Endodermal cell (in vitro differentiated cells): ENCODE data around the gene PLCL2. TPM values are rescaled to one million over a fixed set of nuclear protein-coding genes. Genes with fewer than 3 reads are reported as not detected.

Source experiments
- DNase-seq: peaks from one replicate; pipeline ENCODE4 v3.0.0-alpha.2; 2017
- H3K27ac ChIP-seq: 2 replicates; pipeline ENCODE4 v1.5.1; 2013; ENCODE audit warnings: mild to moderate bottlenecking, low read depth, low read length, moderate library complexity
- H3K27me3 ChIP-seq: 2 replicates; pipeline ENCODE4 v1.6.1; 2013; ENCODE audit warnings: mild to moderate bottlenecking, low read length, moderate library complexity; ENCODE audit not compliant: insufficient read depth, control insufficient read depth, poor library complexity, severe bottlenecking
- H3K36me3 ChIP-seq: 2 replicates; pipeline ENCODE4 v1.7.0; 2013; ENCODE audit warnings: mild to moderate bottlenecking, low read length, moderate library complexity; ENCODE audit not compliant: control insufficient read depth, insufficient read depth
- H3K4me1 ChIP-seq: one replicate; pipeline ENCODE4 v1.7.0; 2013; ENCODE audit warnings: low read length; ENCODE audit not compliant: control insufficient read depth, insufficient read depth
- H3K4me3 ChIP-seq: 2 replicates; pipeline ENCODE4 v1.5.1; 2013; ENCODE audit warnings: mild to moderate bottlenecking, low read length, moderate library complexity
- H3K9ac ChIP-seq: 2 replicates; pipeline ENCODE4 v1.6.1; 2013; ENCODE audit warnings: mild to moderate bottlenecking, low read length, moderate library complexity; ENCODE audit not compliant: poor library complexity, severe bottlenecking; ENCODE audit errors: extremely low read depth
- H3K9me3 ChIP-seq: 2 replicates; pipeline ENCODE4 v1.6.1; 2013; ENCODE audit warnings: mild to moderate bottlenecking, low read length, moderate library complexity; ENCODE audit not compliant: control insufficient read depth
- H3K27ac Mint-ChIP-seq: 2 replicates; pipeline ENCODE4 v1.8.0; 2020; ENCODE audit warnings: mixed read lengths
- H3K27me3 Mint-ChIP-seq: 2 replicates; pipeline ENCODE4 v1.8.0; 2021; ENCODE audit warnings: mild to moderate bottlenecking, mixed read lengths; ENCODE audit not compliant: insufficient read depth
- H3K36me3 Mint-ChIP-seq: 2 replicates; pipeline ENCODE4 v1.8.0; 2020; ENCODE audit warnings: low read depth, mixed read lengths
- H3K4me1 Mint-ChIP-seq: 2 replicates; pipeline ENCODE4 v1.8.0; 2020; ENCODE audit warnings: mixed read lengths
- H3K4me3 Mint-ChIP-seq: 2 replicates; pipeline ENCODE4 v1.8.0; 2020; ENCODE audit warnings: mild to moderate bottlenecking, moderate library complexity, mixed read lengths
- H3K9me3 Mint-ChIP-seq: 2 replicates; pipeline ENCODE4 v1.8.0; 2020; ENCODE audit warnings: mild to moderate bottlenecking, mixed read lengths
- WGBS, 2 experiments: methylation state at CpG; one replicate each; pipeline versions ENCODE4 v1.1.5 to v1.1.7; 2013; ENCODE audit warnings: missing lambda C conversion rate in 2 of 2, mixed read lengths in 1 of 2; ENCODE audit not compliant: insufficient coverage in 1 of 2, insufficient read length in 1 of 2; 5-methylcytosine and 5-hydroxymethylcytosine counted together
- long read RNA-seq, 4 experiments: library from polyadenylated mRNA in 2 of 4; library from RNA in 1 of 4; library from capped mRNA in 1 of 4; stranded (forward) in 3 of 4; unstranded in 1 of 4; transcript quantifications; one replicate each; pipeline ENCODE4 v2.0.0, GENCODE V29; 2020 to 2021; ENCODE audit warnings: inconsistent platforms in 1 of 4
- polyA plus RNA-seq, 2 experiments: library from polyadenylated mRNA; stranded (reverse); fragments of 50-300 nt; gene quantifications; one replicate each; pipeline ENCODE4 v1.2.3, GENCODE V29; 2013
- total RNA-seq, 2 donors: library from RNA; stranded (reverse); fragmentation: NEBNext Ultra II Directional in 1 of 2; extraction: Animal tissue kit (Norgen Biotek cat#: 25700) in 1 of 2; gene quantifications; 2 replicates in 1 of 2; 3 replicates in 1 of 2; pipeline ENCODE4 v1.2.1, GENCODE V29; 2021
- TF ChIP-seq, protein P1 (sequence below): fragments of 200-600 bp; sonication (generic); conservative IDR thresholded peaks from 2 replicates; pipeline ENCODE4 v1.5.0; 2021; ENCODE audit warnings: antibody characterized with exemption, mild to moderate bottlenecking

PLCL2 gene
- 1 to 10 TPM; 4.2 to 6.9 TPM for total RNA-seq
- polyA plus RNA-seq (2013, experiment 1 of 2): 8.0 TPM
- 6.3 TPM for polyA plus RNA-seq (2013, experiment 2 of 2)
- long read RNA-seq, experiment 1: 0 reads
- long read RNA-seq, experiment 2, full-length matches to known transcripts: 2 of 8 reads
- long read RNA-seq, experiment 2, partial matches to known transcripts: 2 of 8 reads
- long read RNA-seq, experiment 2, other reads (novel, unspliced or antisense): 4 of 8 reads
- long read RNA-seq, experiment 3, full-length matches to known transcripts: 2 of 5 reads
- long read RNA-seq, experiment 3, partial matches to known transcripts: 1 of 5 reads
- long read RNA-seq, experiment 3, other reads (novel, unspliced or antisense): 2 of 5 reads
- long read RNA-seq, experiment 4, partial matches to known transcripts: 2 of 3 reads
- long read RNA-seq, experiment 4, other reads (novel, unspliced or antisense): 1 of 3 reads

DNA sequence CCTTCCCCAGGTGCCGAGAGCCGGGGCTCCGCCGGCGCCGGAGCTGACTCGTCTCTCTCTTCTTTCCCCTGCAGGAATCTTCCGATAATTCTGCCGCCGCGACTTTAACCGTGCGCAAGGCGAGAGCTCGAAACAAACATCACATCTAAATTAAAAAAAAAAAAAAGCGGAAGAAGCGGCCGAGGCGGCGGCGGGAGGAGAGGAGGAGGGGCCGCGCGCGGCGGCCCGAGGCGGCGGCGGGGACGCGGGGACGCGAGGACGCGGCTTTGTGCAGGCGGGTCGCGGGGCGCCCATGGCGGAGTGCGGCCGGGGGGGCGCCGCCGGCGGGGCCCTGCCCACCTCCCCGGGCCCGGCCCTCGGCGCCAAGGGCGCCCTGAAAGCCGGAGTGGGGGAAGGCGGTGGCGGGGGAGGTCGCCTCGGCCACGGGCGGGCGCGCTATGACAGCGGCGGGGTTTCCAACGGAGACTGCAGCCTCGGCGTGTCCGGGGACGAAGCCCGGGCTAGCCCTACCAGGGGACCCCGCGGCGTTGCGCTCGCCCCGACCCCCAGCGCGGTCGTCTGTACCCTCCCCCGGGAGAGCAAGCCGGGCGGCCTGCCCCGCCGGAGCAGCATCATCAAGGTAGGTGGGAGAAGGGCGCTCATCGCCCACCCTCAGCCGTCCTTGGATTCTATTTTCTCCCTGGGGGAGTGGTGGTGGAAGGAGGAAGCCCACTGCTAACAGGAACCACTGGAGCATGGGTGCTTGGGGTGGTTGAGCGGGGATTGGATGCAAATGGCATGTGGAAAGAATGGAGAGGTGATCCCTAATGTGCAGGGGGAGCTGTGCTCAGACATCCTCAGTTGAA, at the start of gene PLCL2:
Gene PLCL2, plus strand, starts transcription at position 208 of the 845 bp plus-strand sequence. Its CDS starts 85 bp downstream, at position 293.
- Histone ChIP-seq H3K9me3 (no peaks in the 10 kb centered on the region), H3K36me3 (no peaks in the 10 kb centered on the region), H3K4me1 (peaks cover 8% of the 10 kb centered on the region), H3K4me3 (peak within 1 kb of the TSS; percentile 82), H3K9ac (peak within 1 kb of the TSS; percentile 13), H3K27ac (no peak within 1 kb of the TSS), H3K27me3 (peaks cover 41% of the 10 kb centered on the region)
- Mint-ChIP-seq H3K27me3 (peaks cover 64% of the 10 kb centered on the region), H3K4me3 (peak within 1 kb of the TSS; percentile 72), H3K36me3 (no peaks in the 10 kb centered on the region), H3K27ac (no peak within 1 kb of the TSS), H3K4me1 (peaks cover 18% of the 10 kb centered on the region), H3K9me3 (no peaks in the 10 kb centered on the region)
- WGBS, 2 experiments: 0 to 1% methylated on average over 18 to 85 of the region's 87 CpGs
- TF ChIP-seq, protein P1, sequence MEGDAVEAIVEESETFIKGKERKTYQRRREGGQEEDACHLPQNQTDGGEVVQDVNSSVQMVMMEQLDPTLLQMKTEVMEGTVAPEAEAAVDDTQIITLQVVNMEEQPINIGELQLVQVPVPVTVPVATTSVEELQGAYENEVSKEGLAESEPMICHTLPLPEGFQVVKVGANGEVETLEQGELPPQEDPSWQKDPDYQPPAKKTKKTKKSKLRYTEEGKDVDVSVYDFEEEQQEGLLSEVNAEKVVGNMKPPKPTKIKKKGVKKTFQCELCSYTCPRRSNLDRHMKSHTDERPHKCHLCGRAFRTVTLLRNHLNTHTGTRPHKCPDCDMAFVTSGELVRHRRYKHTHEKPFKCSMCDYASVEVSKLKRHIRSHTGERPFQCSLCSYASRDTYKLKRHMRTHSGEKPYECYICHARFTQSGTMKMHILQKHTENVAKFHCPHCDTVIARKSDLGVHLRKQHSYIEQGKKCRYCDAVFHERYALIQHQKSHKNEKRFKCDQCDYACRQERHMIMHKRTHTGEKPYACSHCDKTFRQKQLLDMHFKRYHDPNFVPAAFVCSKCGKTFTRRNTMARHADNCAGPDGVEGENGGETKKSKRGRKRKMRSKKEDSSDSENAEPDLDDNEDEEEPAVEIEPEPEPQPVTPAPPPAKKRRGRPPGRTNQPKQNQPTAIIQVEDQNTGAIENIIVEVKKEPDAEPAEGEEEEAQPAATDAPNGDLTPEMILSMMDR: no peak
- DNase-seq: peak; percentile 77

DNA sequence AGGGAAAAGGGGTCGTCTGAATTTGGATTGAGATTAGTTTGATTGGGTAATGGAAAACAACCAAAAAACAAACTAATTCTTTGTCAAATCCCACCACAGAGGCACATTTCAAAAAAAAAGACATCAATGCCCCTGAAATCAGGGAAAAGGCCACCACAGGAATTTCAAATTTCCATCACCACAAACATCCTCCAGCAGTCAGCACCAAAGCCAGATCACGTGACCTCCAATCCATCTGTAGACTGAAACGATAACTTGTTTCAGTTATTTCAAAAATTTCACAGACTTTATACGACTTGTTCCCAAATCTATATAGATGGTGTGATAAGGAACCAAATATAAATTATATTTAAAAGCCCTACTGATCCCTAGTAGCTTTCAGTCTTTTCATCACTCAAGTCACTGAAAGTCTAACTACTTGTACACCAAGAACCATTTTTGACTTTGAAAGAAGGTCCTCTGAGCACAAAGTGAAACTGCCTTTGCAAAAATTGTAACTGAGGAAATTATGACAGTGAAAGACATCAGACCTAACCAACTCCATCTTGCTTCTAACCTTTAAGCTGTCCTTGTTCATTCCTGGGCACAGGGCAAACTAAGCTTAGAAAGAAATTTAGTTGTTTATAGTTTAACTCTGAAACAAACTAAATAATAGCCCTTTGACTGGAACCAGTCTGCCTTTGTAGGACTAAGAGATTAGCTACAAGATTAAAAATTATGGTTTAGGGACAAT, 48.1 kb upstream of the PLCL2 start:
- no peaks in the 10 kb centered on the region for H3K4me1 Mint-ChIP-seq
- no peak for DNase-seq
- no peak overlapping the region for H3K27ac Mint-ChIP-seq
- no peak overlapping the region for H3K9ac ChIP-seq
- H3K36me3 ChIP-seq: no peaks in the 10 kb centered on the region
- H3K27ac ChIP-seq: no peak overlapping the region
- H3K9me3 Mint-ChIP-seq: no peaks in the 10 kb centered on the region
- H3K4me1 ChIP-seq: no peaks in the 10 kb centered on the region
- H3K36me3 Mint-ChIP-seq: no peaks in the 10 kb centered on the region
- H3K4me3 ChIP-seq: no peak overlapping the region
- H3K9me3 ChIP-seq: no peaks in the 10 kb centered on the region
- TF ChIP-seq, protein P1: no peak
- no peak overlapping the region for H3K4me3 Mint-ChIP-seq
- no peaks in the 10 kb centered on the region for H3K27me3 ChIP-seq
- H3K27me3 Mint-ChIP-seq: no peaks in the 10 kb centered on the region
- WGBS, 2 experiments: 86% methylated on average over 3 of the region's 4 CpGs; no CpG with 5 or more reads in 1 of the 2 experiments

DNA sequence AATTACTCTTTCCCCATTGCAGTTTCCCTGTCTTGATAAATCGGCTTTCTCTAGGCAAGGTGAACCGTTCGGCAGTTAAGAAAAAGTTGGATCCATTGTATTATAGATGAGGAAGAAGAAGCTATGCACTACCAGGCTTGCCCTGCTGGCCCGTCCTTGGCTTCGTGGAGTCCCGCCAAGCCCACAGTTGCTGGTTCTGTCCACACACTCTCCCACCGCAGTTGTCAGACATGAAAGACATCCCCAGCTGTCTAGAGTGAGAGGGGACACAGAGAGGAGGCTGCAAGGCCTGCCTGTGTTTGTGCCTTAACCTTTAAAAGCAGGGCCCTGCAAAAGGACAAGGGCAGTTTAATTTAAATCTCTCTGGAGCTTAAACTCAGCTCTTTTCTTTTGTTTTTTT, 47.2 kb upstream of the PLCL2 start:
- H3K27me3 ChIP-seq: no peaks in the 10 kb centered on the region
- Mint-ChIP-seq H3K9me3 (no peaks in the 10 kb centered on the region), H3K27me3 (no peaks in the 10 kb centered on the region), H3K36me3 (no peaks in the 10 kb centered on the region), H3K4me3 (no peak overlapping the region), H3K4me1 (peaks cover 5% of the 10 kb centered on the region), H3K27ac (no peak overlapping the region)
- WGBS, 2 experiments: 92% methylated on average over 7 of the region's 7 CpGs; no CpG with 5 or more reads in 1 of the 2 experiments
- no peak overlapping the region for H3K9ac ChIP-seq
- no peaks in the 10 kb centered on the region for H3K4me1 ChIP-seq
- DNase-seq: no peak
- TF ChIP-seq, protein P1: no peak
- H3K27ac ChIP-seq: no peak overlapping the region
- H3K9me3 ChIP-seq: no peaks in the 10 kb centered on the region
- no peaks in the 10 kb centered on the region for H3K36me3 ChIP-seq
- no peak overlapping the region for H3K4me3 ChIP-seq
